Activated gamma-delta T cell treated with Interleukin-2 at 50 U/mL for 16 hours (primary cell): ENCODE measurements around the gene MCTP2.
"Not testable (repeated sequence)": the region's sequence is repeated elsewhere in the genome, so short reads cannot be mapped to it uniquely, and the experiment has no call there.

ENCODE experiments used
- DNase-seq: peaks from one replicate; pipeline ENCODE4 v3.0.0-alpha.2; 2020

MCTP2 gene

GRCh38 chr15:94237903-94238302, 6.5 kb downstream of the MCTP2 start:
- DNase-seq = no peak

- no peak for DNase-seq
Measured at GRCh38 chr15:94238539-94239118, 7.3 kb downstream of the MCTP2 start.

- no peak for DNase-seq
Measured at GRCh38 chr15:94239474-94239873, 8.1 kb downstream of the MCTP2 start.

GRCh38 chr15:94240480-94240879, 9.1 kb downstream of the MCTP2 start:
- no peak for DNase-seq

GRCh38 chr15:94242257-94242656, 10.9 kb downstream of the MCTP2 start:
- DNase-seq = no peak

GRCh38 chr15:94243003-94243402, 11.6 kb downstream of the MCTP2 start:
- not testable (repeated sequence) for DNase-seq

GRCh38 chr15:94243418-94243817, 12.1 kb downstream of the MCTP2 start:
- DNase-seq = no peak

GRCh38 chr15:94246016-94246415, 14.7 kb downstream of the MCTP2 start:
- no peak for DNase-seq

- no peak for DNase-seq
Measured at GRCh38 chr15:94247789-94248638, 16.7 kb downstream of the MCTP2 start.

- DNase-seq = no peak
Measured at GRCh38 chr15:94250801-94251200, 19.4 kb downstream of the MCTP2 start.

- no peak for DNase-seq
Measured at GRCh38 chr15:94252223-94252766, 20.9 kb downstream of the MCTP2 start.

GRCh38 chr15:94252906-94253491, 21.6 kb downstream of the MCTP2 start:
- no peak for DNase-seq

GRCh38 chr15:94253742-94254141, 22.4 kb downstream of the MCTP2 start:
- no peak for DNase-seq

GRCh38 chr15:94255540-94255939, 24.2 kb downstream of the MCTP2 start:
- no peak for DNase-seq

- no peak for DNase-seq
Measured at GRCh38 chr15:94256511-94256910, 25.1 kb downstream of the MCTP2 start.

- not testable (repeated sequence) for DNase-seq
Measured at GRCh38 chr15:94257776-94258175, 26.4 kb downstream of the MCTP2 start.

GRCh38 chr15:94258246-94258645, 26.9 kb downstream of the MCTP2 start:
- DNase-seq = no peak

- no peak for DNase-seq
Measured at GRCh38 chr15:94259121-94259751, 27.9 kb downstream of the MCTP2 start.

- no peak for DNase-seq
Measured at GRCh38 chr15:94259863-94260262, 28.5 kb downstream of the MCTP2 start.

- no peak for DNase-seq
Measured at GRCh38 chr15:94262201-94262600, 30.8 kb downstream of the MCTP2 start.

- no peak for DNase-seq
Measured at GRCh38 chr15:94263341-94264273, 32.2 kb downstream of the MCTP2 start.

GRCh38 chr15:94265009-94265408, 33.6 kb downstream of the MCTP2 start:
- DNase-seq = no peak
